Gastrocnemius medialis (tissue), 4 donors: ENCODE results near the gene MADCAM1.

Source experiments
- POLR2A ChIP-seq, 2 donors: fragments of 450-650 bp; IDR thresholded peaks; one replicate each; pipeline ENCODE4 v1.6.1; 2017; ENCODE audit warnings: antibody characterized with exemption in 2 of 2, mild to moderate bottlenecking in 2 of 2, moderate library complexity in 2 of 2
- TF ChIP-seq, protein P1 (sequence below), 5 experiments: fragments of 450-650 bp in 3 of 5; fragments of 200-600 bp in 2 of 5; sonication (generic) in 2 of 5; IDR thresholded peaks in 4 of 5; conservative IDR thresholded peaks in 1 of 5; 1 replicate in 4 of 5; 2 replicates in 1 of 5; pipeline ENCODE4 v1.5.1; 2016 to 2019; ENCODE audit warnings: antibody characterized with exemption in 5 of 5, mild to moderate bottlenecking in 3 of 5, moderate library complexity in 3 of 5

DNA sequence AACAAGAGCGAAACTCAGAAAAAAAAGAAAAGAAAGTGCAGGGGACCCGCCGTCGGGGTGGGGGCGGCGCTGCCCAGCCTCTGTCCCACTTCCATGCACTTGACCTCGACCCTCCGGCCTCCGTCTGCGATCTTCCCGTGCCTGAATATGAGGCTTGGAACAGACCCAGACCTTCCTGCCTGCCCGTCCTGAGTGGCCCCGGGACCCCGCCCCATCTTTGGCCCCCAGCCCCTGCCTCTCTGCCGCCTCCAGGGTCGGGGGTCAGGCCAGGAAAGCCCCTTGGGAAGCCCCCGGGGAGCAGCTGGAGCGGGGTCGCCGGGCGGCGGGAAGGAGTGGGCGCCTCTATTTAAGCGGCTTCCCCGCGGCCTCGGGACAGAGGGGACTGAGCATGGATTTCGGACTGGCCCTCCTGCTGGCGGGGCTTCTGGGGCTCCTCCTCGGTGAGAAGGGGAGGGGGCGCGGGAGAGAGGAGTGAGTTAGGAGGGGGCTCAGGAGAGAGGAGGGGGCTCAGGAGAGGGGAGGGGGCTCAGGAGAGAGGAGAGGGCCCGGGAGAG lies at the start of gene MADCAM1:
- TF ChIP-seq, protein P1, sequence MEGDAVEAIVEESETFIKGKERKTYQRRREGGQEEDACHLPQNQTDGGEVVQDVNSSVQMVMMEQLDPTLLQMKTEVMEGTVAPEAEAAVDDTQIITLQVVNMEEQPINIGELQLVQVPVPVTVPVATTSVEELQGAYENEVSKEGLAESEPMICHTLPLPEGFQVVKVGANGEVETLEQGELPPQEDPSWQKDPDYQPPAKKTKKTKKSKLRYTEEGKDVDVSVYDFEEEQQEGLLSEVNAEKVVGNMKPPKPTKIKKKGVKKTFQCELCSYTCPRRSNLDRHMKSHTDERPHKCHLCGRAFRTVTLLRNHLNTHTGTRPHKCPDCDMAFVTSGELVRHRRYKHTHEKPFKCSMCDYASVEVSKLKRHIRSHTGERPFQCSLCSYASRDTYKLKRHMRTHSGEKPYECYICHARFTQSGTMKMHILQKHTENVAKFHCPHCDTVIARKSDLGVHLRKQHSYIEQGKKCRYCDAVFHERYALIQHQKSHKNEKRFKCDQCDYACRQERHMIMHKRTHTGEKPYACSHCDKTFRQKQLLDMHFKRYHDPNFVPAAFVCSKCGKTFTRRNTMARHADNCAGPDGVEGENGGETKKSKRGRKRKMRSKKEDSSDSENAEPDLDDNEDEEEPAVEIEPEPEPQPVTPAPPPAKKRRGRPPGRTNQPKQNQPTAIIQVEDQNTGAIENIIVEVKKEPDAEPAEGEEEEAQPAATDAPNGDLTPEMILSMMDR (IDR thresholded peaks at IDR 0.05 in 4 of 5, conservative IDR thresholded peaks at IDR 0.05 in 1 of 5): no peak
- TF ChIP-seq POLR2A (IDR thresholded peaks at IDR 0.05): no peak
